Memory B cell (primary cell): ENCODE results near the gene HSPA1A.
"Not testable (repeated sequence)": the region's sequence is repeated elsewhere in the genome, so short reads cannot be mapped to it uniquely, and the experiment has no call there.

Source experiments
- ATAC-seq: fragments of 150-1000 bp; cut with Tn5 transposase; 2 replicates; pipeline ENCODE4 v1.10.0; 2021; ENCODE audit warnings: low read depth, mild to moderate bottlenecking, moderate library complexity
- DNase-seq, 2 donors: peaks; one replicate each; pipeline ENCODE4 v3.0.0; 2022; ENCODE audit warnings: low spot score in 2 of 2
- H3K27ac Mint-ChIP-seq: one replicate; pipeline ENCODE4 v1.8.0; 2022; ENCODE audit warnings: mild to moderate bottlenecking, moderate library complexity, mixed read lengths
- H3K27me3 Mint-ChIP-seq: one replicate; pipeline ENCODE4 v1.8.0; 2022; ENCODE audit warnings: mixed read lengths
- H3K36me3 Mint-ChIP-seq: one replicate; pipeline ENCODE4 v1.8.0; 2022; ENCODE audit warnings: mild to moderate bottlenecking, mixed read lengths
- H3K4me1 Mint-ChIP-seq: one replicate; pipeline ENCODE4 v1.8.0; 2022; ENCODE audit warnings: mixed read lengths
- H3K4me3 Mint-ChIP-seq: one replicate; pipeline ENCODE4 v1.8.0; 2022; ENCODE audit warnings: mild to moderate bottlenecking, moderate library complexity, mixed read lengths
- H3K9me3 Mint-ChIP-seq: one replicate; pipeline ENCODE4 v1.8.0; 2022; ENCODE audit warnings: mixed read lengths

The HSPA1A gene

GRCh38 chr6:31830886-31831335 lies 15.6 kb downstream of the HSPA1A start:
- Mint-ChIP-seq H3K4me3 (peak overlapping the region; percentile 91), H3K36me3 (no peaks in the 10 kb centered on the region), H3K4me1 (peaks cover 24% of the 10 kb centered on the region), H3K27ac (peak overlapping the region; percentile 80), H3K27me3 (no peaks in the 10 kb centered on the region), H3K9me3 (no peaks in the 10 kb centered on the region)
- DNase-seq (no peak), ATAC-seq (no peak)

GRCh38 chr6:31831350-31832215 lies 16.2 kb downstream of the HSPA1A start:
- DNase-seq: no peak
- Mint-ChIP-seq H3K9me3 (no peaks in the 10 kb centered on the region), H3K27me3 (no peaks in the 10 kb centered on the region), H3K27ac (peak overlapping the region; percentile 80), H3K4me3 (peak overlapping the region; percentile 91), H3K4me1 (peaks cover 30% of the 10 kb centered on the region), H3K36me3 (no peaks in the 10 kb centered on the region)
- ATAC-seq: no peak

- Mint-ChIP-seq H3K4me3 (peak overlapping the region; percentile 96), H3K9me3 (no peaks in the 10 kb centered on the region), H3K36me3 (peaks cover 13% of the 10 kb centered on the region), H3K4me1 (peaks cover 38% of the 10 kb centered on the region), H3K27ac (peak overlapping the region; percentile 99), H3K27me3 (no peaks in the 10 kb centered on the region)
- DNase-seq (peak; percentile 73 to 85), ATAC-seq (peak; percentile 55)
These were observed 19.3 kb downstream of the HSPA1A start for GRCh38 chr6:31834367-31835250.

- DNase-seq: no peak
- Mint-ChIP-seq H3K27ac (peak overlapping the region; percentile 99), H3K4me3 (peak overlapping the region; percentile 96), H3K27me3 (no peaks in the 10 kb centered on the region), H3K4me1 (peaks cover 27% of the 10 kb centered on the region), H3K36me3 (peaks cover 13% of the 10 kb centered on the region), H3K9me3 (no peaks in the 10 kb centered on the region)
- ATAC-seq: no peak
These were observed 20.7 kb downstream of the HSPA1A start for GRCh38 chr6:31836047-31836473.

- DNase-seq (no peak), ATAC-seq (no peak)
- Mint-ChIP-seq H3K27ac (peak overlapping the region; percentile 99), H3K9me3 (no peaks in the 10 kb centered on the region), H3K4me3 (peak overlapping the region; percentile 96), H3K36me3 (peaks cover 15% of the 10 kb centered on the region), H3K27me3 (no peaks in the 10 kb centered on the region), H3K4me1 (peaks cover 27% of the 10 kb centered on the region)
These were observed 21.4 kb downstream of the HSPA1A start for GRCh38 chr6:31836474-31837368.

- no peaks in the 10 kb centered on the region for H3K27me3 Mint-ChIP-seq
- no peaks in the 10 kb centered on the region for H3K9me3 Mint-ChIP-seq
- ATAC-seq (no peak), DNase-seq (no peak)
- peak overlapping the region; percentile 96 for H3K4me3 Mint-ChIP-seq
- peaks cover 15% of the 10 kb centered on the region for H3K36me3 Mint-ChIP-seq
- peaks cover 27% of the 10 kb centered on the region for H3K4me1 Mint-ChIP-seq
- H3K27ac Mint-ChIP-seq: peak overlapping the region; percentile 99
These were observed 22.2 kb downstream of the HSPA1A start for GRCh38 chr6:31837369-31838113.

GRCh38 chr6:31838114-31838553 lies 22.8 kb downstream of the HSPA1A start:
- peaks cover 15% of the 10 kb centered on the region for H3K36me3 Mint-ChIP-seq
- peak overlapping the region; percentile 99 for H3K27ac Mint-ChIP-seq
- H3K4me3 Mint-ChIP-seq: peak overlapping the region; percentile 96
- peaks cover 24% of the 10 kb centered on the region for H3K4me1 Mint-ChIP-seq
- not testable (repeated sequence) for ATAC-seq, H3K27me3 Mint-ChIP-seq, DNase-seq, H3K9me3 Mint-ChIP-seq

GRCh38 chr6:31838968-31839367 lies 23.6 kb downstream of the HSPA1A start:
- Mint-ChIP-seq H3K4me3 (no peak overlapping the region), H3K36me3 (peaks cover 15% of the 10 kb centered on the region), H3K27ac (no peak overlapping the region), H3K9me3 (no peaks in the 10 kb centered on the region), H3K4me1 (peaks cover 24% of the 10 kb centered on the region), H3K27me3 (no peaks in the 10 kb centered on the region)
- DNase-seq: no peak
- no peak for ATAC-seq

GRCh38 chr6:31839779-31840126 lies 24.4 kb downstream of the HSPA1A start:
- not testable (repeated sequence) for H3K27ac Mint-ChIP-seq, H3K9me3 Mint-ChIP-seq, ATAC-seq, H3K27me3 Mint-ChIP-seq, H3K4me3 Mint-ChIP-seq, DNase-seq
- peaks cover 24% of the 10 kb centered on the region for H3K4me1 Mint-ChIP-seq
- H3K36me3 Mint-ChIP-seq: peaks cover 15% of the 10 kb centered on the region

GRCh38 chr6:31842053-31842452 lies 26.7 kb downstream of the HSPA1A start:
- no peak for ATAC-seq
- H3K27me3 Mint-ChIP-seq: no peaks in the 10 kb centered on the region
- H3K36me3 Mint-ChIP-seq: peaks cover 15% of the 10 kb centered on the region
- H3K4me1 Mint-ChIP-seq: peaks cover 8% of the 10 kb centered on the region
- H3K4me3 Mint-ChIP-seq: no peak overlapping the region
- no peak overlapping the region for H3K27ac Mint-ChIP-seq
- H3K9me3 Mint-ChIP-seq: no peaks in the 10 kb centered on the region
- no peak for DNase-seq

GRCh38 chr6:31844507-31844906 lies 29.2 kb downstream of the HSPA1A start:
- Mint-ChIP-seq H3K9me3 (no peaks in the 10 kb centered on the region), H3K27ac (no peak overlapping the region), H3K36me3 (peaks cover 5% of the 10 kb centered on the region), H3K4me3 (no peak overlapping the region), H3K4me1 (no peaks in the 10 kb centered on the region), H3K27me3 (no peaks in the 10 kb centered on the region)
- no peak for DNase-seq
- ATAC-seq: no peak

GRCh38 chr6:31847276-31847978 lies 32.1 kb downstream of the HSPA1A start:
- Mint-ChIP-seq H3K4me1 (no peaks in the 10 kb centered on the region), H3K4me3 (no peak overlapping the region), H3K9me3 (no peaks in the 10 kb centered on the region), H3K36me3 (peaks cover 3% of the 10 kb centered on the region), H3K27me3 (no peaks in the 10 kb centered on the region), H3K27ac (no peak overlapping the region)
- no peak for ATAC-seq
- DNase-seq: no peak
